DND-41 (cell line): ENCODE data around the gene ZNF565.

Experiments used
- ATAC-seq: fragments of 200-7000 bp; cut with Tn5 transposase; 3 replicates; pipeline ENCODE4 v1.9.1; 2021; ENCODE audit warnings: low read depth; ENCODE audit not compliant: insufficient read depth
- DNase-seq: peaks from one replicate; pipeline ENCODE4 v3.0.0-alpha.2; 2020
- H2AFZ ChIP-seq: 2 replicates; pipeline ENCODE4 v1.6.0; 2012; ENCODE audit warnings: low read depth, low read length
- H3K27ac ChIP-seq: 2 replicates; pipeline ENCODE4 v1.5.1; 2012; ENCODE audit warnings: low read length, inconsistent platforms
- H3K27me3 ChIP-seq: fragments of 200-600 bp; sonication (generic); 2 replicates; pipeline ENCODE4 v1.6.0; 2012; ENCODE audit warnings: low read length, mild to moderate bottlenecking, inconsistent platforms; ENCODE audit not compliant: insufficient read depth, poor library complexity
- H3K36me3 ChIP-seq: 2 replicates; pipeline ENCODE4 v1.5.1; 2012; ENCODE audit warnings: low read length, inconsistent platforms; ENCODE audit not compliant: insufficient read depth
- H3K4me1 ChIP-seq: 2 replicates; pipeline ENCODE4 v1.5.1; 2012; ENCODE audit warnings: mild to moderate bottlenecking, low read length; ENCODE audit not compliant: insufficient read depth
- H3K4me2 ChIP-seq: 2 replicates; pipeline ENCODE4 v1.6.0; 2012; ENCODE audit warnings: mild to moderate bottlenecking, moderate library complexity, low read length, inconsistent platforms; ENCODE audit not compliant: insufficient read depth
- H3K4me3 ChIP-seq, 2 experiments: fragments of 200-600 bp in 1 of 2; shearing (Covaris generic) in 1 of 2; 2 replicates each; pipeline ENCODE4 v1.5.1; 2012 to 2016; ENCODE audit warnings: inconsistent platforms in 2 of 2, low read length in 2 of 2, mild to moderate bottlenecking in 2 of 2, low read depth in 1 of 2, moderate library complexity in 1 of 2
- H3K79me2 ChIP-seq: 2 replicates; pipeline ENCODE4 v1.6.0; 2012; ENCODE audit warnings: low read length, inconsistent platforms; ENCODE audit not compliant: insufficient read depth
- H3K9ac ChIP-seq: 2 replicates; pipeline ENCODE4 v1.6.0; 2012; ENCODE audit warnings: low read depth, mild to moderate bottlenecking, inconsistent platforms, low read length, moderate library complexity
- H3K9me3 ChIP-seq: 2 replicates; pipeline ENCODE4 v1.5.1; 2012; ENCODE audit warnings: low read length, moderate library complexity, mild to moderate bottlenecking, inconsistent platforms; ENCODE audit not compliant: insufficient read depth, severe bottlenecking
- H4K20me1 ChIP-seq: 2 replicates; pipeline ENCODE4 v1.6.0; 2012; ENCODE audit warnings: low read length; ENCODE audit not compliant: insufficient read depth
- EZH2 ChIP-seq: IDR thresholded peaks from 3 replicates; pipeline ENCODE4 v1.6.1; 2012; ENCODE audit warnings: borderline replicate concordance, low read depth, mild to moderate bottlenecking, moderate library complexity, low read length, inconsistent platforms; ENCODE audit not compliant: severe bottlenecking
- TF ChIP-seq, protein P1 (sequence below): IDR thresholded peaks from 2 replicates; pipeline ENCODE4 v1.5.1; 2012; ENCODE audit warnings: borderline replicate concordance, low read length, moderate library complexity, mild to moderate bottlenecking; ENCODE audit not compliant: poor library complexity, severe bottlenecking; ENCODE audit errors: extremely low read depth

The ZNF565 gene

DNA sequence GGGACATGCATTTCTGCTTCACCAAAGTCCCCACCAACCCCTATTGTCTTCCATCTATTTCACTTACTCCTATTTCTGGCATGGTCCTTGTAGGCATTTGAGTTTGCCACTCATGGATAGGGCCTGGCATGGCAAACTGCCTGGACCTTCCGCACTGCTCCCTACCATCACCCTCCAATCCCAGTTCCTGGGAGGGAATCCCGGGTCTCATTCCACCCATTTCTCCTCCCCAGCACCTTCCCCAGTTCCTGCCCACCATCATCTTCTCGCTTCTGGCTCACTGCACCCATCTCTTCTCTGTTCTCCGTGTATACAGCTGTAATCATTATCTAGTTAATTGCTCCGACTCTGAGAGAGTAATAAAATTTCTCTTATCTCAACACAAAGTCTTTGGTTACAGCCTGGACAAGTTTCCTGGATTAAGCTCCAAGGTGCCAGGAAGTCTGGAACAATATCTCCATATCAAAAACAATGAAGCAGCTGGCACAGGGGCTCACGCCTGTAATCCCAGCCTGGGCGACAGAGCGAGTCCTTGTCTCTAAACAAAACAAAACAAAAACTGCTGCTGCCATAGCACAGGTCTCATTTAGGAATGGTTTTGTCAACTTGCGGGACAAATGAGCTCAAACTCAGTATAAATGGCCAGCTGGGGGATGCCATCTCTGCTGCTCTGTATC is 45.2 kb downstream of the ZNF565 start:
- Histone ChIP-seq H3K79me2 (no peaks in the 10 kb centered on the region), H3K27me3 (no peaks in the 10 kb centered on the region), H3K9me3 (no peaks in the 10 kb centered on the region), H3K27ac (no peak overlapping the region), H2AFZ (no peak overlapping the region), H3K36me3 (no peaks in the 10 kb centered on the region; the same call in 1 of the 2 replicates), H3K4me3 (no peak overlapping the region), H4K20me1 (no peaks in the 10 kb centered on the region), H3K9ac (no peak overlapping the region), H3K4me2 (no peak overlapping the region), H3K4me1 (peaks cover 5% of the 10 kb centered on the region)
- TF ChIP-seq, protein P1, sequence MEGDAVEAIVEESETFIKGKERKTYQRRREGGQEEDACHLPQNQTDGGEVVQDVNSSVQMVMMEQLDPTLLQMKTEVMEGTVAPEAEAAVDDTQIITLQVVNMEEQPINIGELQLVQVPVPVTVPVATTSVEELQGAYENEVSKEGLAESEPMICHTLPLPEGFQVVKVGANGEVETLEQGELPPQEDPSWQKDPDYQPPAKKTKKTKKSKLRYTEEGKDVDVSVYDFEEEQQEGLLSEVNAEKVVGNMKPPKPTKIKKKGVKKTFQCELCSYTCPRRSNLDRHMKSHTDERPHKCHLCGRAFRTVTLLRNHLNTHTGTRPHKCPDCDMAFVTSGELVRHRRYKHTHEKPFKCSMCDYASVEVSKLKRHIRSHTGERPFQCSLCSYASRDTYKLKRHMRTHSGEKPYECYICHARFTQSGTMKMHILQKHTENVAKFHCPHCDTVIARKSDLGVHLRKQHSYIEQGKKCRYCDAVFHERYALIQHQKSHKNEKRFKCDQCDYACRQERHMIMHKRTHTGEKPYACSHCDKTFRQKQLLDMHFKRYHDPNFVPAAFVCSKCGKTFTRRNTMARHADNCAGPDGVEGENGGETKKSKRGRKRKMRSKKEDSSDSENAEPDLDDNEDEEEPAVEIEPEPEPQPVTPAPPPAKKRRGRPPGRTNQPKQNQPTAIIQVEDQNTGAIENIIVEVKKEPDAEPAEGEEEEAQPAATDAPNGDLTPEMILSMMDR, result no peak
- TF ChIP-seq EZH2, result no peak
- no peak for ATAC-seq
- DNase-seq, result no peak

DNA sequence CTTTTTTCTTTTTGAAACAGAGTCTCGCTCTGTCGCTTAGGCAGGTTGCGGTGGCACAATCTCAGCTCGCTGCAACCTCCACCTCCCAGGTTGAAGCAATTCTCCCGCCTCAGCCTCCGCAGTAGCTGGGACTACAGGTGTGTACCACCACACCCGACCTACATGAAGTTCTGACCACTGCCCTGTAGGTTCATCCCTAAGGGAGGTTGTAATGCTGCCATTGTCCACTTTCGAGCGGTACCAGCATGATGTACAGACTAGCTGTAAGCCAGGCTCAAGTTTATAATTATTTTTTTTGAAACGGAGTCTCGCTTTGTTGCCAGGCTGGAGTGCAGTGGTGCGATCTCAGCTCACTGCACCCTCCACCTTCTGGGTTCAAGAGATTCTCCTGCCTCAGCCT is 50.7 kb downstream of the ZNF565 start:
- no peak for DNase-seq
- no peak for ATAC-seq
- Histone ChIP-seq H3K4me1 (no peaks in the 10 kb centered on the region), H3K9ac (no peak overlapping the region), H3K27ac (no peak overlapping the region), H3K4me3 (no peak overlapping the region), H3K4me2 (no peak overlapping the region), H3K27me3 (no peaks in the 10 kb centered on the region), H3K79me2 (no peaks in the 10 kb centered on the region), H3K36me3 (no peaks in the 10 kb centered on the region; the same call in 1 of the 2 replicates), H2AFZ (no peak overlapping the region), H4K20me1 (no peaks in the 10 kb centered on the region), H3K9me3 (no peaks in the 10 kb centered on the region)
- no peak for TF ChIP-seq EZH2
- TF ChIP-seq, protein P1, result no peak

DNA sequence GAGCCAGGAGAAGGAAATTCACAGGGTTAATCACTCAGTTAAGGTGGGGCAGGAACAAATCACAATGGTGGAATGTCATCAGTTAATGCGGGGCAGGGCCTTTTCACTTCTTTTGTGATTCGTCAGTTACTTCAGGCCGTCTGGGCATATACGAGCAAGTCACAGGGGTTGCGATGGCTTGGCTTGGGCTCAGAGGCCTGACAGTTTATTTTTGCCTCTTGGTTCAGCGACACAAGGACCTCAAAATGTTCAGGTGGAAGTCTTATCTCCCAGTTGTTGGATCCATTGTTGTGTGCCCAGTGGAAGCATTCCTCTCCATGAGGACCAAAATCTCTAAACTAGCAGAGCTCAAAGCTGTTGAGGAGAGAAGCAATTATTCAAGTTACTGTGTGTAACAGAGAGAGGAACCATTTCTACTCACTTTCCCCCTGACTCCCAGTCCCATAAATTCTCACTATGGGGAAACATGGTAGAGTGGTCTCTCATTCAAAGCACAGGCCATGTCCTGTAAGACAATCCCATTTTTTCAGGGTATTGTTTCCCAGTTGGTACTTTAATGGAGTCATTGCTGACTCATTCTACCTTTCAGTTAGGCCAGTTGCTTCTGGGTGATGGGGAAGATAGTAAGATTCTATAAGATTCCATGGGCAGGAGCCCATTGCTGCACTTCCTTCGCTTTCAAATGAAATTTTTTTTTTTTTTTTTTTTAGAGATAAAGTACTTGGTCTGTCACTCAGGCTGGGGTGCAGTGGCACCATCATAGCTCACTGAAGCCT is 53.5 kb downstream of the ZNF565 start:
- Histone ChIP-seq H3K9me3 (no peaks in the 10 kb centered on the region), H3K79me2 (no peaks in the 10 kb centered on the region), H3K36me3 (no peaks in the 10 kb centered on the region; the same call in 1 of the 2 replicates), H3K4me2 (no peak overlapping the region), H3K27ac (no peak overlapping the region), H3K27me3 (no peaks in the 10 kb centered on the region), H3K9ac (no peak overlapping the region), H3K4me1 (no peaks in the 10 kb centered on the region), H2AFZ (no peak overlapping the region), H3K4me3 (no peak overlapping the region), H4K20me1 (no peaks in the 10 kb centered on the region)
- no peak for ATAC-seq
- DNase-seq, result no peak
- no peak for TF ChIP-seq EZH2
- TF ChIP-seq, protein P1, result no peak
